Esophagus muscularis mucosa (tissue), 4 donors: ENCODE measurements around the gene NVL. TPM values are rescaled to one million over a fixed set of nuclear protein-coding genes. Genes with fewer than 3 reads are reported as not detected.
A peak's percentile ranks its signal among the peaks of the same experiment; 100 is the strongest.

ENCODE experiments used
- DNase-seq: peaks from one replicate; pipeline ENCODE4 v3.0.0-alpha.2; 2017; ENCODE audit errors: extremely low spot score
- H3K27ac ChIP-seq, 4 donors: fragments of 200-600 bp; sonication (generic); replicated peaks in 1 of 4; 1 replicate in 3 of 4; 2 replicates in 1 of 4; pipeline ENCODE4 v1.5.1; 2016 to 2019; ENCODE audit warnings: mild to moderate bottlenecking in 1 of 4
- H3K27me3 ChIP-seq, 4 donors: fragments of 200-600 bp; sonication (generic); one replicate each; pipeline versions ENCODE4 v1.5.1 to v1.6.0; 2016 to 2019
- H3K36me3 ChIP-seq, 4 donors: fragments of 200-600 bp; sonication (generic); one replicate each; pipeline ENCODE4 v1.5.1; 2016 to 2019
- H3K4me1 ChIP-seq, 4 donors: fragments of 200-600 bp; sonication (generic); one replicate each; pipeline ENCODE4 v1.5.1; 2016 to 2019
- H3K4me3 ChIP-seq, 4 donors: fragments of 200-600 bp; sonication (generic); 1 replicate in 2 of 4; 2 replicates in 2 of 4; pipeline ENCODE4 v1.5.1; 2016 to 2019; ENCODE audit warnings: mild to moderate bottlenecking in 4 of 4, moderate library complexity in 1 of 4
- H3K9me3 ChIP-seq, 4 donors: fragments of 200-600 bp; sonication (generic); 1 replicate in 3 of 4; 2 replicates in 1 of 4; pipeline ENCODE4 v1.5.1; 2016 to 2019
- CTCF ChIP-seq, 3 experiments: fragments of 200-600 bp in 2 of 3; fragments of 450-650 bp in 1 of 3; sonication (generic) in 2 of 3; IDR thresholded peaks; one replicate each; pipeline ENCODE4 v1.5.1; 2017 to 2019; ENCODE audit warnings: antibody characterized with exemption in 3 of 3, mild to moderate bottlenecking in 2 of 3, moderate library complexity in 1 of 3
- EP300 ChIP-seq: sonication (generic); formaldehyde crosslinking; IDR thresholded peaks from one replicate; pipeline ENCODE4 v1.6.1; 2017; ENCODE audit warnings: antibody characterized with exemption
- POLR2A ChIP-seq: fragments of 450-650 bp; IDR thresholded peaks from one replicate; pipeline ENCODE4 v1.6.1; 2017; ENCODE audit warnings: antibody characterized with exemption, moderate library complexity, mild to moderate bottlenecking, low read depth
- POLR2AphosphoS5 ChIP-seq, 2 donors: sonication (generic); formaldehyde crosslinking; IDR thresholded peaks; one replicate each; pipeline ENCODE4 v1.6.1; 2017; ENCODE audit warnings: antibody characterized with exemption in 2 of 2
- WGBS: methylation state at CpG from one replicate; pipeline ENCODE4 v1.1.5; 2018; 5-methylcytosine and 5-hydroxymethylcytosine counted together
- intact Hi-C: fragments of 100-400 bp; cut with DNase I; formaldehyde crosslinking; loops from one replicate; pipeline ENCODE4 v1.15.1; 2023
- total RNA-seq, 4 donors: library from RNA; depleted of rRNA; stranded (reverse); fragments of >200 nt; gene quantifications; one replicate each; pipeline versions ENCODE4 v1.1.0 to v1.2.1, GENCODE V29; 2016

The NVL gene
- total RNA-seq, 4 donors from 2014 or later, result 11.0 to 19.5 (median 15.9) TPM

DNA sequence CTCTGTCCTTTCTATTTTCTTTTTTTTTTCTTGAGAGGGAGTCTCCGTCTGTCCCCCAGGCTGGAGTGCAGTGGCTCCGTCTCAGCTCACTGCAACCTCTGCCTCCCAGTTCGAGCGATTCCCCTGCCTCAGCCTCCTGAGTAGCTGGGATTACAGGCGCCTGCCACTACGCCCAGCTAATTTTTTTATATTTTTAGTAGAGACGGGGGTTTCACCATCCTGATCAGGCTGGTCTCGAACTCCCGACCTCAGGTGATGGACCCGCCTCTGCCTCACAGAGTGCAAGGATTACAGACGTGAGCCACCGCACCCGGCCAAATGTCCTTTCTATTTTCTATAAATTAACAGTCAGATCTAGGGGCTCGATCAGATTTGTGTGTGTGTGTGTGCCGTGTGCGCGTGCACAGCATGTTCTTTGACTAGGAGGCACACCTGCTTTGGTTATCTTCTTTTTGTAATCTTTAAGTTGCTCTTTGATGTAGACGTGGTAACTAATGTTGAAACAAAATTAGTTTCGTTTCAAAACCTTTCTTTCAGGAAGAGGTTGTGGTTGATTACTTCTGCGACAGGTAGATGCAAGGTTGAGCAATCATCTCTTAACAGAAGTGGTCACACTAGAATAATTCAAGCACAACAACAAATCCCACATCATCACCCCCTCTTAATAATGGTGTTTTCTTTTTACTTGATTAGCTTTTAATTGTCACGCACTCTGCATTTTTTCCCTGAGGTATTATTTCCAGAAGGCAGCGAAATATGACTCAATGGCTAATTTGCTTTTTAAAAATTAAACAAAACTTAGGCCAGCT, 147.7 kb downstream of the NVL start:
- Histone ChIP-seq H3K27ac (peak overlapping the region; percentile 98 to 99 (median 98)), H3K4me3 (peak overlapping the region; percentile 87 to 97 (median 93)), H3K36me3 (peaks cover 0 to 7% (median 0%) of the 10 kb centered on the region in 4 donors), H3K27me3 (no peaks in the 10 kb centered on the region), H3K9me3 (no peaks in the 10 kb centered on the region), H3K4me1 (peaks cover 24 to 43% (median 41%) of the 10 kb centered on the region in 4 donors)
- TF ChIP-seq EP300 (no peak), POLR2AphosphoS5 (IDR thresholded peaks at IDR 0.05) (no peak), POLR2A (no peak), CTCF (IDR thresholded peaks at IDR 0.05) (no peak)
- 70% methylated on average over 22 of the region's 22 CpGs for WGBS
- DNase-seq, result no peak
- intact Hi-C loops, result loop anchor here (5.0 to 10.0 kb wide), 2 partner anchors 40 to 67 kb away; partner anchors contain the start of gene FBXO28

DNA sequence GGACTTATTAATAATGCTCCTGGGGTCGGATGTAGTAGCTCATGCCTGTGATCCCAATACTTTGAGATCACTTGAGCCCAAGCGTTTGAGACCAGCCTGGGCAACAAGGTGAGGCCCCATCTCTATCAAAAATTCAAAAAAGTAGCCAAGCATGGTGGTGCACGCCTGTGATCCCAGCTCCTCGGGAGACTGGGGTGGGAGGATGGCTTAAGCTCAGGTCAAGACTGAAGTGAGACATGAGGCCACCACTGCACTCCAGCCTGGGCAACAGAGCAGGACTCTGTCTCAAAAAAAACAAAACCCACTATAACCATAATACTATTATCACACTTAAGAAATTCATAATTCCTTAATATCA, 148.5 kb downstream of the NVL start:
- intact Hi-C loops, result loop anchor here (5.0 to 10.0 kb wide), 2 partner anchors 41 to 67 kb away; partner anchors contain the start of gene FBXO28
- H3K4me3 ChIP-seq, result no peak overlapping the region
- peaks cover 24 to 36% (median 33%) of the 10 kb centered on the region in 4 donors for H3K4me1 ChIP-seq
- no peaks in the 10 kb centered on the region for H3K27me3 ChIP-seq
- no peak overlapping the region for H3K27ac ChIP-seq
- DNase-seq, result no peak
- H3K36me3 ChIP-seq, result peaks cover 0 to 7% (median 0%) of the 10 kb centered on the region in 4 donors
- 82% methylated on average over 4 of the region's 4 CpGs for WGBS
- no peaks in the 10 kb centered on the region for H3K9me3 ChIP-seq
- TF ChIP-seq EP300 (no peak), POLR2A (no peak), CTCF (IDR thresholded peaks at IDR 0.05) (no peak), POLR2AphosphoS5 (IDR thresholded peaks at IDR 0.05) (no peak)

- Histone ChIP-seq H3K4me1 (peaks cover 24 to 32% (median 29%) of the 10 kb centered on the region in 4 donors), H3K27ac (no peak overlapping the region), H3K4me3 (no peak overlapping the region), H3K9me3 (no peaks in the 10 kb centered on the region), H3K36me3 (peaks cover 0 to 5% (median 0%) of the 10 kb centered on the region in 4 donors), H3K27me3 (no peaks in the 10 kb centered on the region)
- no peak for DNase-seq
- intact Hi-C loops, result loop anchor here (5.0 to 10.0 kb wide), 2 partner anchors 41 to 66 kb away; partner anchors contain the start of gene FBXO28
- TF ChIP-seq EP300 (no peak), POLR2AphosphoS5 (IDR thresholded peaks at IDR 0.05) (no peak), POLR2A (no peak)
- WGBS, result 92% methylated on average over 11 of the region's 11 CpGs
Measured at GRCh38 chr1:224180783-224181452, 149.1 kb downstream of the NVL start.

DNA sequence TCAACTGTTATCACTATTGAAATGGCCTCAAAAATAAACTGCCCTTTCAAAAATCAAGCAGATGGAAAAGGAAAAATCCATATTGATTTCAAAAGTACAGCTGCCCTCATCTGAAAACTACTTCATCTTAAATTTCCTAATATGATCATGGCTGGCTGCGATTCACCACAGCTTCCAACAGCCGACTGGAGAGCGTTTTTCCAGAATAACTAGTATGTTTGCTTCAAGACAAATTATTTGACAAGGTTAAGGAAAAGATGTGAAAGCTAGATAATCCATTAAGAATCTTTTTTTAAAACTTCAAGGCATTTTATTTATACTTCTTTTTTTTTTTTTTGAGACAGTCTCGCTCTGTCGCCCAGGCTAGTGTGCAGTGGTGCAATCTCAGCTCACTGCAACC, 151.1 kb downstream of the NVL start:
- Histone ChIP-seq H3K4me1 (peaks cover 12 to 20% (median 18%) of the 10 kb centered on the region in 4 donors), H3K36me3 (no peaks in the 10 kb centered on the region), H3K27me3 (no peaks in the 10 kb centered on the region), H3K9me3 (no peaks in the 10 kb centered on the region), H3K27ac (no peak overlapping the region), H3K4me3 (no peak overlapping the region)
- intact Hi-C loops, result no loop called here
- no peak for TF ChIP-seq CTCF (IDR thresholded peaks at IDR 0.05)
- no peak for TF ChIP-seq POLR2AphosphoS5 (IDR thresholded peaks at IDR 0.05)
- TF ChIP-seq POLR2A, result no peak
- no peak for TF ChIP-seq EP300
- WGBS, result 85% methylated on average over 5 of the region's 5 CpGs
- DNase-seq, result no peak

DNA sequence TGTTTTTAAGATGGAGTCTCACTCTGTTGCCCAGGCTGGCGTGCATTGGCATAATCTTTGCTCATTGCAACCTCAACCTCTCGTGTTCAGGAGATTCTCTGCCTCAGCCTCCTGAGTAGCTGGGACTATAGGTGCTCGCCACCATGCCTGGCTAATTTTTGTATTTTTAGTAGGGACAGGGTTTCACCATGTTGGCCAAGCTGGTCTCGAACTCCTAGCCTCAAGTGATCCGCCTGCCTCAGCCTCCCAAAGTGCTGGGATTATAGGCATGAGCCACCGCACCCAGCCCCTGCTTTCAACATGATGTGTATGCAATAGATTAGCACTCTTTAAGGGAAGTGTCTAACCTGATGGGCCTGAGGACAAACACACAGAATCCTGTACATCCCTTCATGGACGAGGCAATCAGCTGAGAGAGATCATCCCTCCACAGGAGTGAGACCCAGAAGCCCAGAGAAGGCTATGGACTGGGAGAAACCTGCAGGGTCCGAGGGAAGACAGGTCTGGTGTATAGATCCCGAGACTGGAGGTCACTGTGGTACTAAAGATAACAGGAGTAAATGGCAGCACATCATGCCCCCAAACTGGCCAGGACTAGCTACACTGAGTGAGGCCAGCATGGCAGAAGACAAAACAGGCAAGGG, 152.5 kb downstream of the NVL start:
- no peak for DNase-seq
- no peak for TF ChIP-seq POLR2AphosphoS5 (IDR thresholded peaks at IDR 0.05)
- TF ChIP-seq CTCF (IDR thresholded peaks at IDR 0.05), result no peak
- TF ChIP-seq EP300, result no peak
- no peak for TF ChIP-seq POLR2A
- no peak overlapping the region for H3K4me3 ChIP-seq
- no peaks in the 10 kb centered on the region for H3K36me3 ChIP-seq
- intact Hi-C loops, result no loop called here
- 95% methylated on average over 8 of the region's 9 CpGs for WGBS
- peaks cover 10 to 17% (median 15%) of the 10 kb centered on the region in 4 donors for H3K4me1 ChIP-seq
- H3K27me3 ChIP-seq, result no peaks in the 10 kb centered on the region
- no peak overlapping the region for H3K27ac ChIP-seq
- H3K9me3 ChIP-seq, result no peaks in the 10 kb centered on the region
